GM23248 (cell line): ENCODE data around the gene PADI2. TPM values are rescaled to one million over a fixed set of nuclear protein-coding genes. Genes with fewer than 3 reads are reported as not detected.

Source experiments
- DNase-seq: peaks from one replicate; pipeline ENCODE4 v3.0.0-alpha.2; 2015
- H2AFZ ChIP-seq: fragments of 200-600 bp; sonication (generic); 2 replicates; pipeline ENCODE4 v1.6.1; 2016; ENCODE audit warnings: antibody characterized with exemption
- H3F3A ChIP-seq: fragments of 200-600 bp; sonication (generic); 2 replicates; pipeline ENCODE4 v1.6.1; 2016; ENCODE audit warnings: mild to moderate bottlenecking, antibody characterized with exemption, mixed run types; ENCODE audit not compliant: insufficient read depth
- H3K27ac ChIP-seq: fragments of 200-600 bp; sonication (generic); 2 replicates; pipeline ENCODE4 v1.5.1; 2016; ENCODE audit warnings: mild to moderate bottlenecking
- H3K27me3 ChIP-seq: fragments of 200-600 bp; sonication (generic); replicated peaks from 2 replicates; pipeline ENCODE4 v1.6.1; 2016; ENCODE audit warnings: mild to moderate bottlenecking; ENCODE audit not compliant: insufficient read depth
- H3K36me3 ChIP-seq: fragments of 200-600 bp; sonication (generic); 2 replicates; pipeline ENCODE4 v1.6.1; 2016; ENCODE audit warnings: low read depth, mild to moderate bottlenecking
- H3K4me1 ChIP-seq: fragments of 200-600 bp; sonication (generic); 2 replicates; pipeline ENCODE4 v1.6.1; 2016; ENCODE audit warnings: mild to moderate bottlenecking; ENCODE audit not compliant: insufficient read depth
- H3K4me2 ChIP-seq: fragments of 200-600 bp; sonication (generic); one replicate; pipeline ENCODE4 v1.6.1; 2016; ENCODE audit warnings: mild to moderate bottlenecking; ENCODE audit not compliant: unreplicated experiment
- H3K4me3 ChIP-seq: fragments of 200-600 bp; sonication (generic); 2 replicates; pipeline ENCODE4 v1.5.1; 2016; ENCODE audit warnings: mild to moderate bottlenecking
- H3K79me2 ChIP-seq: fragments of 200-600 bp; sonication (generic); 2 replicates; pipeline ENCODE4 v1.6.1; 2016; ENCODE audit warnings: mild to moderate bottlenecking; ENCODE audit not compliant: insufficient read depth
- H3K9ac ChIP-seq: fragments of 200-600 bp; sonication (generic); 2 replicates; pipeline ENCODE4 v1.6.1; 2016; ENCODE audit warnings: mild to moderate bottlenecking
- H3K9me2 ChIP-seq: fragments of 200-600 bp; sonication (generic); 2 replicates; pipeline ENCODE4 v1.6.1; 2016; ENCODE audit warnings: mixed run types, mild to moderate bottlenecking, moderate library complexity; ENCODE audit not compliant: insufficient read depth
- H3K9me3 ChIP-seq: fragments of 200-600 bp; sonication (generic); one replicate; pipeline ENCODE4 v1.6.1; 2017; ENCODE audit warnings: low read depth
- H4K20me1 ChIP-seq: fragments of 200-600 bp; sonication (generic); 2 replicates; pipeline ENCODE4 v1.6.0; 2016; ENCODE audit not compliant: insufficient read depth
- EZH2 ChIP-seq: fragments of 200-600 bp; sonication (generic); IDR thresholded peaks from 2 replicates; pipeline ENCODE4 v1.6.1; 2018; ENCODE audit warnings: antibody characterized with exemption, mild to moderate bottlenecking; ENCODE audit not compliant: insufficient read depth, poor library complexity, severe bottlenecking
- EZH2phosphoT487 ChIP-seq: fragments of 200-600 bp; sonication (generic); IDR thresholded peaks from 2 replicates; pipeline ENCODE4 v1.6.1; 2018; ENCODE audit warnings: antibody characterized with exemption, moderate library complexity, mild to moderate bottlenecking, low read depth; ENCODE audit not compliant: insufficient read depth
- WGBS, 2 experiments: methylation state at CpG; one replicate each; pipeline ENCODE4 v1.1.6; 2015 to 2017; ENCODE audit warnings: low lambda C conversion rate in 2 of 2, low coverage in 1 of 2; ENCODE audit errors: missing lambda C conversion rate in 2 of 2; 5-methylcytosine and 5-hydroxymethylcytosine counted together
- in situ Hi-C: fragments of 300-500 bp; cut with MboI; formaldehyde crosslinking; loops from 2 replicates; pipeline ENCODE4 v1.15.0; 2020
- polyA plus RNA-seq: library from polyadenylated mRNA; unstranded; fragments of >200 nt; fragmentation: Nextera tagmentation; extraction: Ambion mirVana; gene quantifications from 2 replicates; pipeline ENCODE4 v1.2.1, GENCODE V29; 2016
- total RNA-seq: library from RNA; depleted of rRNA; stranded (reverse); fragments of >200 nt; shearing (Covaris generic); gene quantifications from 2 replicates; pipeline ENCODE4 v1.2.3, GENCODE V29; 2014

The PADI2 gene
- total and polyA plus RNA-seq, 2 experiments from 2014 or later: 0.11 to 0.22 TPM

- Histone ChIP-seq H3K27me3 (peaks cover 24% of the 10 kb centered on the region), H3K36me3 (no peaks in the 10 kb centered on the region), H3K9me2 (no peaks in the 10 kb centered on the region), H3K4me2 (no peak overlapping the region), H3K9ac (no peak overlapping the region), H3K4me1 (no peaks in the 10 kb centered on the region), H3K27ac (no peak overlapping the region), H3K9me3 (no peaks in the 10 kb centered on the region), H3K4me3 (no peak overlapping the region), H3F3A (no peaks in the 10 kb centered on the region), H3K79me2 (no peaks in the 10 kb centered on the region), H2AFZ (no peak overlapping the region), H4K20me1 (no peaks in the 10 kb centered on the region)
- no peak for TF ChIP-seq EZH2
- in situ Hi-C loops: no loop called here
- DNase-seq: no peak
- WGBS, 2 experiments: 63 to 68% methylated on average over 6 of the region's 6 CpGs
Observed at GRCh38 chr1:17086751-17087150, 32.5 kb downstream of the PADI2 start.

- TF ChIP-seq EZH2phosphoT487: no peak
- Histone ChIP-seq H2AFZ (no peak overlapping the region), H3K79me2 (no peaks in the 10 kb centered on the region), H4K20me1 (no peaks in the 10 kb centered on the region), H3K27me3 (peaks cover 24% of the 10 kb centered on the region), H3K9ac (no peak overlapping the region), H3K36me3 (no peaks in the 10 kb centered on the region), H3K4me1 (no peaks in the 10 kb centered on the region), H3K9me3 (no peaks in the 10 kb centered on the region), H3K27ac (no peak overlapping the region), H3K4me3 (no peak overlapping the region), H3F3A (no peaks in the 10 kb centered on the region), H3K9me2 (no peaks in the 10 kb centered on the region), H3K4me2 (no peak overlapping the region)
- WGBS, 2 experiments: 29 to 30% methylated on average over 10 of the region's 10 CpGs
- DNase-seq: no peak
- in situ Hi-C loops: no loop called here
Observed at GRCh38 chr1:17084787-17085186, 34.5 kb downstream of the PADI2 start.

GRCh38 chr1:17082761-17083160, 36.5 kb downstream of the PADI2 start:
- Histone ChIP-seq H2AFZ (no peak overlapping the region), H3F3A (no peaks in the 10 kb centered on the region), H3K9me3 (no peaks in the 10 kb centered on the region), H3K9ac (no peak overlapping the region), H3K4me3 (no peak overlapping the region), H3K27ac (no peak overlapping the region), H3K36me3 (no peaks in the 10 kb centered on the region), H3K4me2 (no peak overlapping the region), H3K27me3 (peaks cover 20% of the 10 kb centered on the region), H3K9me2 (no peaks in the 10 kb centered on the region), H4K20me1 (no peaks in the 10 kb centered on the region), H3K4me1 (no peaks in the 10 kb centered on the region), H3K79me2 (no peaks in the 10 kb centered on the region)
- no peak for TF ChIP-seq EZH2
- TF ChIP-seq EZH2phosphoT487: no peak
- in situ Hi-C loops: no loop called here
- no peak for DNase-seq
- 39 to 48% methylated on average over 3 of the region's 3 CpGs for WGBS, 2 experiments

GRCh38 chr1:17081439-17081838, 37.8 kb downstream of the PADI2 start:
- 29 to 35% methylated on average over 2 of the region's 2 CpGs for WGBS, 2 experiments
- Histone ChIP-seq H3K4me3 (no peak overlapping the region), H3K9ac (no peak overlapping the region), H3K36me3 (no peaks in the 10 kb centered on the region), H3K9me3 (no peaks in the 10 kb centered on the region), H3K4me1 (no peaks in the 10 kb centered on the region), H3F3A (no peaks in the 10 kb centered on the region), H3K4me2 (no peak overlapping the region), H2AFZ (no peak overlapping the region), H3K27me3 (peaks cover 14% of the 10 kb centered on the region), H3K79me2 (no peaks in the 10 kb centered on the region), H3K9me2 (no peaks in the 10 kb centered on the region), H4K20me1 (no peaks in the 10 kb centered on the region), H3K27ac (no peak overlapping the region)
- TF ChIP-seq EZH2phosphoT487 (no peak), EZH2 (no peak)
- no peak for DNase-seq
- in situ Hi-C loops: no loop called here

- H3K27ac ChIP-seq: no peak overlapping the region
- in situ Hi-C loops: no loop called here
- no peaks in the 10 kb centered on the region for H3F3A ChIP-seq
- no peak for DNase-seq
- H3K4me3 ChIP-seq: no peak overlapping the region
- TF ChIP-seq EZH2phosphoT487: no peak
- no peak for TF ChIP-seq EZH2
- H4K20me1 ChIP-seq: no peaks in the 10 kb centered on the region
- H3K79me2 ChIP-seq: no peaks in the 10 kb centered on the region
- H3K4me2 ChIP-seq: no peak overlapping the region
- H3K9me3 ChIP-seq: no peaks in the 10 kb centered on the region
- H2AFZ ChIP-seq: no peak overlapping the region
- H3K27me3 ChIP-seq: peaks cover 14% of the 10 kb centered on the region
- no peaks in the 10 kb centered on the region for H3K4me1 ChIP-seq
- 50 to 55% methylated on average over 4 of the region's 4 CpGs for WGBS, 2 experiments
- no peak overlapping the region for H3K9ac ChIP-seq
- no peaks in the 10 kb centered on the region for H3K36me3 ChIP-seq
- H3K9me2 ChIP-seq: no peaks in the 10 kb centered on the region
Observed at GRCh38 chr1:17080880-17081279, 38.4 kb downstream of the PADI2 start.
